ENCODE data around the gene LSMEM2.

The LSMEM2 gene

GRCh38 chr3:50295553-50296431 is 16.9 kb downstream of the LSMEM2 start:
- no peak for TF ChIP-seq CTCF (IDR thresholded peaks at IDR 0.05; ENCODE audit: low read length, missing control alignments)
- no peak for DNase-seq (ENCODE audit: low read depth)
- H3K4me3 ChIP-seq (replicated peaks; ENCODE audit: low read depth, low read length): no peak overlapping the region

GRCh38 chr3:50296721-50297383 is 18.0 kb downstream of the LSMEM2 start:
- no peak for TF ChIP-seq CTCF (IDR thresholded peaks at IDR 0.05; ENCODE audit: low read length, missing control alignments)
- no peak for DNase-seq (ENCODE audit: low read depth)
- H3K4me3 ChIP-seq (replicated peaks; ENCODE audit: low read depth, low read length): no peak overlapping the region

GRCh38 chr3:50297384-50297775 is 18.5 kb downstream of the LSMEM2 start:
- no peak for DNase-seq (ENCODE audit: low read depth)
- no peak overlapping the region for H3K4me3 ChIP-seq (replicated peaks; ENCODE audit: low read depth, low read length)
- TF ChIP-seq CTCF (IDR thresholded peaks at IDR 0.05; ENCODE audit: low read length, missing control alignments): no peak

DNA sequence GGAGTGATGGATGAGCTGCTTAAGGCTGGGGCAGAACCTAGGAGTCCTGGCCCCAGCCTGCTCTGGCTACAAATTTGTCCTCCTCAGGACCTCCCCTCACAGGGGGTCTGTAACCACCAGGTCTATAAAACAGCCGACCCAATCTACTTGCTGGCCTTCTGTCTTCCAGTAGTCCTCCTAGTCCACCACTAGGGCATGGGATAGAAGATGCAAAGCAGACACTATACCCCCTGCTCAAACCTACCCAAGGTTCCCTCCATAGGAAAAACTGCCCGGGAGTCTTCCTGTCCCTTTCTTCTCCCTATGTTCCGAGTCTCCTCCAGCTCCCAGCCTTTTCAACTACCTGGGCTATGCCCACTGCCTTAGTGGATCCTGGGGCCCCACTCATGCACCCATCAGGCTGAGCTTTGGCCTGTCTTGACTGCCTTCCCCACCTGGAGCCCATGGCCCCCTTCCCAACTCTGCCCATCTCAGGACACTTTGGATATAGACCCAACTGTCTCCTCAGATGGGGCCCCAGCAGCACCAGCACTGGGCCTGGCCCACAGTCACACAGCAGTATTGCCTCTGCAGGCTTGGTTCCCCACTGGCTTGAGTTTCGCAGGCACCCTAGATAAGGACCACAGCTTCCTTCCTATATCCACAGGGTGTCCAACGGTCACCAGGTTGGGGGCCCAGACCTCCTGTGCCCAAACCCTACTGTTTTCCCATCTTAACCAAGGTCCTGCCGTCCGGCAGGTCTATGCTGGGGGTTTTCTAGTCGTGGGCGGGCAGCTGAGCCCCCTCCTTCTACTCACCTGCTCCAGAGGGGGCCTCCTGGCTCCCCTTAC is 19.2 kb downstream of the LSMEM2 start:
- peak overlapping the region; percentile 72 for H3K4me3 ChIP-seq (replicated peaks; ENCODE audit: low read depth, low read length)
- peak; percentile 26 for TF ChIP-seq CTCF (IDR thresholded peaks at IDR 0.05; ENCODE audit: low read length, missing control alignments)
- no peak for DNase-seq (ENCODE audit: low read depth)

GRCh38 chr3:50298836-50299637 is 20.1 kb downstream of the LSMEM2 start, which contains the start of the genes HYAL3 and NAA80:
TSS of gene HYAL3 (minus strand) at chr3:50299405. CDS start at chr3:50295602, 3,803 bp downstream.
TSS of gene NAA80 (minus strand) at chr3:50299405. CDS start at chr3:50297463, 1,942 bp downstream.
- DNase-seq (ENCODE audit: low read depth): peak; percentile 100
- TF ChIP-seq CTCF (IDR thresholded peaks at IDR 0.05; ENCODE audit: low read length, missing control alignments): peak; percentile 9
- H3K4me3 ChIP-seq (replicated peaks; ENCODE audit: low read depth, low read length): peak within 1 kb of the TSS; percentile 72

DNA sequence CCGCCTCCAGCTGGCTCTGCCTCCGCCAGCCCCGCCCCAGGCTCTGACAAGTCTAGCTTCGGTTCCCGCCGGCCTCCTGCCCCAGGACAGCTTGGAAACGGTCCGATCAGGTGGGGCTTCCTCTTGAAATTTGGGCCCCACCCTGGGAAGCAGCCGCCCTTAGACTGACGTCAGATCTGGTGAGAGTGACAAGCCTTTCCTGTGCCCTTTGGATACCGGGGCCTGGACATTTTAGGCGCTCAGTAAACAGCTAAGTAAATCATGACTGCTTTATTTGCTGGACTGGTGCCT is 20.7 kb downstream of the LSMEM2 start:
- peak overlapping the region; percentile 55 for H3K4me3 ChIP-seq (replicated peaks; ENCODE audit: low read depth, low read length)
- no peak for TF ChIP-seq CTCF (IDR thresholded peaks at IDR 0.05; ENCODE audit: low read length, missing control alignments)
- DNase-seq (ENCODE audit: low read depth): no peak
